Stromal cell of bone marrow (primary cell): ENCODE measurements around the gene GIT2.
"Not testable (repeated sequence)": the region's sequence is repeated elsewhere in the genome, so short reads cannot be mapped to it uniquely, and the experiment has no call there.

Source experiments
- DNase-seq: peaks from one replicate; pipeline ENCODE4 v3.0.0-alpha.2; 2012; ENCODE audit warnings: low read depth

The GIT2 gene

DNA sequence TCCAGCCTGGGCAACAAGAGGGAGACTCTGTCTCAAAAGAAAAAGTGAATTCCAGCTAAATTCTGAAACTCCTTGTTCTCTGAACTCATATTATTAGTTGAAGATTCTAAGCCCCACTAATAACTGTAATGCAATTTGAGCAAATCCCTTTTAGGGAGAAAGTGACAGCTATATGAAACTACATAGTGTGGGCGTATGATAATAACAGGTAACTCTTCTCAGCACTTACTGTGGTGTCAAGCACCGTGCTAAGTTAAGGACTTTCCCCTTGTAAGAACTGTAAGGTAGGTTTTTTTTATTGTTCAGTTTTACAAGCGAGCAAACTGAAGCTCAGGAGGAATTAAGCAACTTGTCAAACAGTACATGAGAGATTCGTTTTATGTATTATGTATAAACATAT lies 8.4 kb upstream of the GIT2 start:
- no peak for DNase-seq

DNA sequence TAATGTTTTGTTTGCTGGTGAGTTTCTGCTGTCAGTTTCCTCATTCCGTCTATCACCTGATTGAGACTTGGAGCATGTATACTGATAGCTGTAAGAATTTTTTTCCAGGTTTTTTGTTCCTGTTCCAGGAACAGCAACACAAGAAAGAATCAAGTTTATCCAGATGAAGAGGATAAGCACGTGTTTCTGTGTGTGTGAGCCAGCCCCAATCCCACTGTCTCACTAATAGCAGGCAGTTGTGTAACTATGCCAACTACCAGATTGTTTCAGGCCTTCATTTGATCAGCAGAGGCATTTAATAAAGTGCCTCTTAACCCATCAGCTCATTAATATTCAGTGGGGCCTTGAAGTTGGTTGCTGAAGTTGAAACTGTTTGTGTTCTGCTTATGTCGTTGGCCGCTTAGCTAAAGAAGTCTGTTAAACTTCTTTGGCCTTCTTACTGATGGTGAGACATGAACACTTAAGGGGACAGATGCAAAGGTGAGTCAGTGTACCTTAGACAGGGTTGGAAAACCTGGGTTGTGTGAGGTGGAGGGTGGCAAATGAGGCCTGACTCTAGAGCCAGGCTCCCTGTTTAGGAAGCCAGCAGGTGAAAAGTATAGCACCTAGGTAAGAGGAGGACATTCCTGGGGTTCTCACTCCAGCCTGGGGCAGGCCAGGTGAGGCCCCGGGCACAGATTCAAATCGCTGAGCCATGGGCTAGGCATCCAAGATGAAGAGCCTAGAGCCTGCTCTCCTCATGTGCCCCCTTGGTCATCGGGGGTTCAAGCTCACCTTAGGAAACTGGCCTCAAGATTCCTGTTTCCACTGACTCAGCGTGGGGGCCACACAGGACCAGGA lies 6.7 kb upstream of the GIT2 start:
- DNase-seq = no peak

DNA sequence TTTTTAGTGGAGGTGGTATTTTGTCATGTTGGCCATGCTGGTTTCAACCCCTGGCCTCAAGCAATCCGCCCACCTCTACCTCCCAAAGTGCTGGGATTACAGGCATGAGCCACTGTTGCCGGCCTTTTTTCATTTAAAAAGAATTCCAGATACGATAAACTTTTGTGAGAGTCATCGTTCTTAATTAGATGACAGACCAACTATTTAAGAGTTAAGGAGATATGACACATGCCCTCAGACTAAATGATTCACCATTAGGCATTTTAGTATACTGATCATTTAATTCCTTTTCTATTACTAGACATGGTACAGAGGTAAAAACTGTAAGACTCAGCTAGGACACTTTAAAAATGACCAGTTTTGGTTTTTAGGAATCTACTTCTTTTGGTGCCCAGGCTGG lies 5.4 kb upstream of the GIT2 start:
- peak; percentile 51 for DNase-seq

DNA sequence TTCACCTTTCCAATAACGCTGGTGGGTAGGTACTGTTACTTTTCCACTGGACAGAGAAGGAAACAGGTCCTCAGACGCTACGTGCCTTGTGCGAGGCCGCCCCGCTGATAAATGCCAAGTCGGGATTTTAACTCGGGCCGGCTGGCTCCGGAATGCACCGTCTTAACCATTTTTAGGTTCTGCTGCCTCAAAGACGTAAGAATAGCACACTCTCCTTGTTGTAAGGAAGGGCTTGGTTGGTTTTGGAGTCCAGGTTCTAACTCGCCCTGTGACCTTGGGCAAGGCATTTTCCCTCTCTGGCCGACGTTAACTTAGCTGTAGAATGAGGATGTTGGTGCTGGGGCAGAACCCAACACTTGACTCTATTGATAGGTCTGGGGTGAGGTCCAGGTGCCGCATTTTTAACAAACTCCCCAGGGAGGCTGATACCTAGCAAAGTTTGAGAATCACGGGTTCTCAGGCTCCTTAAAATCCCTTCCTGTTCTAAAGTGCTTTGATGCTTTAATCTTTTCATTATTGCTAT lies 3.9 kb upstream of the GIT2 start:
- no peak for DNase-seq

DNA sequence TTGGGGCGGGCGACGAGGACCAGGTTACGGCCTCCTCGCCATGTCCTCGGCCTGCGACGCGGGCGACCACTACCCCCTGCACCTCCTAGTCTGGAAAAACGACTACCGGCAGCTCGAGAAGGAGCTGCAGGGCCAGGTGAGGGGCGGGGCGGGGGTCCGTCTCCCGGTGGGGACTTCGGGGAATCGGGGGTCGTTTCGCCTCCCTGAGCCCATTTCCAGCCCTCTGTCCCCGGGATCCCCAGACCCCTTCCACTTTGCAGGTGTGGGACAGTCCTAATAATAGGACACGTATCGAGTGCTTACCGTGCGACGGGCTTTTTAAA lies 3.4 kb upstream of the GIT2 start:
- no peak for DNase-seq

DNA sequence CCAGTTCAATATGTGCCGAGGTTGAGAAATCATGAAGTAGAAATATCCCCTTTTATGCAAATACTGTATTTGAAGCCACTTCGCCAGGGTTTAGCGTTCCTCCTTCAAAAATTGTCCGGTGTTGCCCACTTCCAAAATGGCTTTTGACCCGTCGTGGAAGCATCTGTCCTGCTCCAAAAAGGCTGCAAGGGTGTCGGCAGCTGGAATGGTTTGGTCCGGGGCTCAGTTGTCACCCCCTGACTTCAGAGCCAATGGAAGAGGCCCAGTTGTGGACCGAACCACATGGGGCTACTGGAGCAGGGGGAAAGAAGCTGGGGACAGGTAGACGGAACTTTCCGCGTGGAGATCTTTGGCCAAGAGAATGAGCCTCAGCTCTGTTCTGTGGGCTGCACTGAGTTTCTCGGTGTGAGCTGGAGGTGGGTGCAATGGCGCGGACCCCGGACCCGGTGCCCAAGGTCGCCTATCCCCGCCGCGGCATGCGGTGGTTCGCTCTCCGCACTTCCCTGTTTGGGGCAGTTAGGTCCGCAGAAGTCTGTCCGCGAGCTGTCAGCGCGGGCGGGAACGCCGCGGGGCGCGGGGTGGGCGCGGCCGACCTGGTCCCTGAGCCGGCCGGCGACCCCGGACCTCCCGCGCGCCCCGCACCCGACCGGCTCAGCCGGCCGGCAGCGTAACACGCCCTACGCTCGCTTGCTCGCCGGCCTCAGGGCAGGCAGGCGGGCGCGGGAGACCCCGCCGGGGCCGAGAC lies 2.9 kb upstream of the GIT2 start, which contains the start of gene ANKRD13A:
TSS of gene ANKRD13A (plus strand) at position 527 of the 745 bp plus-strand sequence. CDS start 259 bp downstream, outside the sequence.
- DNase-seq = peak; percentile 92

DNA sequence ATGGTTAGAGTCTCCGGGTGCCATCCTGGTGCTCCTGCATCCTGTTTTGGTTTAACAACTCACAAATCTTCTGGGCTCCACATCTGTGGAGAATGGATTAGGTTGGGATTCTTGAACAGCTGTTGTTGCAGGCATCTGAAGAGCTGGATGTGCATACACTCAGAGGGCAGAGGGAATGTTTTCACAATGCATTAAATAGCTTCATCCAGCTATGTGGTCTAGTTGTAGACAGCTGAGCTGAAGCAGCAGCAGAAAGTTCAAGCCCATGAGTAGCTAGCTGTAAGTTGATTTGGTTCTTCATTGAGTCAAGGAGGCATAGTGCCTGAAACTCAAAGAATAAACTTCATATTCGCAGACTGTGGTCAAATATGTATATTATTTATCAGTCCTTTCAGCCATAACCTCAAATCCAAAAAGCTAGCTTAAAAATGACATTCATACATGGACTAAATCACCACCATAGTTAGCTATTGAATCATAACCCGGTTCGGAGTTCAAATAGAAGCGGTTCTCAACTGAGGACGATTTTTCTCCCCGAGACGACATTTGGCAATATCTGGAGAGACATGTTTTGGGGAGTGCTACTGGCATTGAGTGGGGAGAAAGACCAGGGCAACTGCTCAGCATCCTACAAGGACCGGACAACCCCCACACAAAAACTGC lies 2.2 kb upstream of the GIT2 start:
- DNase-seq = no peak

DNA sequence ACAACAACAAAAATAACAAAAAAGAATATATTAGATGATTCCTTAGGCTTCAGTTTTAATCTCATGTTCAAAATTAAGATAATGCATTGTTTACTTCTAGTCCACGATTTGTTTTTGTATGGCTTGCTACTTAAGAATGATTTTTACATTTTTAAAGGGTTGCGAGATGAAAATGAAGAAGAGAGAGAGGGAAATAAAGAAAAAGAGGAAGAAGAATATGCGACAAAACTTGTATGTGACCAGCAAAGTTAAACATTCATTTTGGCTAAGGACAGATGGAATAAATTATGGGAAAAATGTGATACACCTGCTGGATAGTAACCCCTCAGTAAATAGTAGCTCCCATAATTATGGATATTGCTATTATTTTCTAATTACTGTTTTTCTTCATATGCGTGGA lies 1.2 kb upstream of the GIT2 start:
- DNase-seq = no peak

DNA sequence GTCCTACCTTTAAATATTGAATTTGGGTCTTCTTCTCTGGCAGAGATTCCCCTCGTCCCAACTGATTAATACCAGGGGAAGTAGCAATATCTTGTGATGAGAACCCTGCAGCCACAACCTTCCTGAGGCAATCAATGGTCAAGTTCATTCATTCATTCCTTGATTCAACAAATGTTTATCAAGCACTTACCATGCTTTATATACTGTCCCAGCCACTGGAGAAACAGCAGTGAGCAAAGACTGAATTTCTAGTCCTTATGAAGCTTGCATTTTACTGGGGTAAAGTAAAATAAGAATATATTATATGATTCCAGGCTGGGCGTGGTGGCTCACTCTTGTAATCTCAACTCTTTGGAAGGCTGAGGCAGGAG lies 300 bp upstream of the GIT2 start:
- DNase-seq = no peak

DNA sequence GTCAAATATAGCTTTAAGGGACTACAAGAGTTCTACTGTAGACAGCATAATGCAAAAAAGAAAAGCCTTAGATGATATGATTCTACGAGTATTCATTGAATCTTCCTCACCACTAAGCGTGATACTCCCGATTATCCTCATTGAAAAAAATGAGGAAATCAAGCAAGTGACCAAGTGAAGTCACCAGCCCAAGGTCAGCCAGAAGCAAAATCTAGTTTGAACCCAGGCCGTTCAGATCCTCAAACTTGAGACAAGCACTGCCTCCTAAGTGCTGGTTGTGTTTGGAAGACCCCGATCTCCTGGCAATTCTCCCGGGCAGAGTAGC lies 845 bp downstream of the GIT2 start:
- DNase-seq = no peak

DNA sequence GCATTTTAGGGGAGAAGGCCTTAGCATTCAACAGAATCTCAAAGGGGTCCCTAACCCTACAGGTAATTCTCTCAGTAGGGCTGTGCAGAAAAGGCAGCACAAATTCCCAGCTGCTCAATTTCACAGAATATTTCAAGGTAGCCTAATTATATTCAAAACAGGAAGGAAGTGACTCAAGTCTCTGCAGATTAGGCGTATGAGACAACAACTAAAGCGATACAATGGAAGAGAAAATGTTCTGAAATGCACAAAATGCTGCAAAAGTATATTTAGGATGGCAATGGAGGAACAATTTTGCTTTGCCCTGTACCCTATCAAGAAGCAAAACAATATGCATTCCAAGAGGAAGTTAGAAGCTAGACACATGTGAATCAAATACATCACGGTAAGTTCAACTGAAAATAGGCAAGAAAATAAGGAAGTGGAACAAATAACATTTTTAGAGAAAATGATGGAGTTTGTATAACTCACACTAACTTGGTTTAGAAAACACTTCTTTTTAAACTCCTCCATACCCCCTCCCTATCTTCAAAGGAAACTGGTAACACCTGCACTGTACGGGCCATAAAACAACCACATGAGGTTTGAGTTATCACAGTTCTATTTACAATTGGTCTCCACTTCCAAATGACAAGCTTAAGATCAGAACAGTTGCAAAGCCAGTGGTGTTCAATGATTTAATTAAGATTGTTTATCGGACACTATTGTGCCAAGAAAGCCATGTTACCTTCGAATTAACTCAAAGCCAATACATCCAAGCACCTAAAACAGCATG lies 1.6 kb downstream of the GIT2 start:
- DNase-seq = no peak

DNA sequence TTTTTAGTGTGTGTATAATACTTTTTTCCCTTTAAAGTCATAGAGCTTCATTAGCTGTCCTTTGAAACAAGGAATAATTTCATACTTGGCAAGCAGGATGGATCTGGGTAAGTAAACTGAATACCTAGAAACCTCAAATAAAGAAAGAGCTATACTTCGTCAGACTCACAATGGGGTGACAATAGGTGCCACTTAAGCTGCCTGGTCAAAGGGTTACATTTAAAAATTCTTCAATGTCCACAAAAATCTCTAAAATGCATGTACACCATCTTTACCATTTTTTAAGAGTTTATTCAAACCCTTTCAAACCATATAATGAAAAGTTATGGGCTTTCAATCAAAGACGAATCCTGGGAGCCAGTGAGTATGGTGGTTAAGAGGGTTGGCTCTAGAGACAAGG lies 3.1 kb downstream of the GIT2 start:
- DNase-seq = no peak

DNA sequence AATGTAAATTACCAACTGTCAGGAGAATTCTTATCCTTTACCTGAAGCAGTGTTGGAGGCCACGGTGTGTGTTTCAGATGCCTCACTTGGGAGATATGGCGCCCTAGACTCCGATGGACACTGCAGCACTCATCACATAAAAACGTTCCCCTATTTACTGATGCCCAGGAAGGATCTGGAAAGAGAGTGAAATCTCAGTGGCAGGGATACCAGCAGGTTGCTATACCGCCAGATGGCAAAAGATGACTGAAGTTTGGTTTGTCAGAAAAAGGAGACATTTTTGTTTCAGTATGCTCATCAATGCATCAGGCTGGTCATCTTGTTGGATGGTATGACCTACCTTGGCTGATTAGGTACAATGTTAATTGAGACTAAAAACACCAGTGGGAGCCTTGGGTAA lies 4.6 kb downstream of the GIT2 start:
- no peak for DNase-seq

DNA sequence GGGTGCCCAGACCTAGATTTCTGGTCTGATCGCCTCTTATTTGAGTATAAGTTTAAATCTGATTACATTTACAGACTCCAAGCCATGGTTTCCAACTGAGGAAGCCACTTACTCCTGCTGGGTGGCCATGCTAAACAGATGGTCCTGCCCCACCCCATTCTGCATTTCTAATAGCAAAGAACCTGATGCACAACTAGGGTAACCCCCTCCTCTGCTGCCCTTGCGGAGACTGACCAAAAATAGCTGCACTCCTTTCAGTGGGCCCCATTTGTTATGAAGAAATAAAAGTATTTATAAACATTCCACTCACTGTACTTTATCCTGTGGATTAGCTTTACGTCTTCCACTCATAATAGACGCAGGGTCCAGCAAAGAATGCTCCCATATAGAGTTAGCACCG lies 6.8 kb downstream of the GIT2 start:
- no peak for DNase-seq

DNA sequence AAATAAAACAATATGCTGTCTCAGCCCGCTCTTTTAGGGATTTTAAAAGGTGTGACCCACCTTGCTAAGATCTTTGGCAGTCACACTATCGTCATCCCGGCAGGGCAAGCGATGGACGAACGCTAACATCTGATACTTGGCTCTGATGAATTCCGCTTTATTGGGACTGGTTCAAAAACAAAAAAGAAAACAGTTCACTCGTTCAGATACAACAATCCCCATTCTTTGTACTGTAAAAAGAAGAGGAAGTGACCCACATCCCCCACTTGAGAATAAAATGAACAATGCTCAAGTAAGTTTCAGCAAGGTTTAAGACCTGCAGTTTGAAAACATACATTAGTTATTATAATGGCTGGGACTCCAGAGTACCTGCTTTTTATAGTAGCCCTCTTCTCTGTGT lies 7.3 kb downstream of the GIT2 start:
- no peak for DNase-seq

DNA sequence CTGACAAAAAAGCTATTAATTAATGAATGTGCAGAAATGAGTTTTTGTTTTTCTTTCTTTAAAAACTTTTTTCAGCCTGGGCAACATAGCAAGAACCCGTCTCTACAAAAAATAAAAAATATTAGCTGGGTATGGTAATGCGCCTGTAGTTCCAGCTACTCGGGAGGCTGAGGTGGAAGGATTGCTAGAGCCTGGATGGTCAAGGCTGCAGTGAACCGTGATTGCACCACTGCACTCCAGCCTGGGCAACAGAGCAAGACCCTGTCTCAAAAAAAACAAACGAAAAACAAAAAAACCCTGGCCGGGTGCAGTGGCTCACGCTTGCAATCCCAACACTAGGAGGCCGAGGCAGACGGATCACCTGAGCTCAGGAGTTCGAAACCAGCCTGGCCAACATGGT lies 7.9 kb downstream of the GIT2 start:
- DNase-seq = no peak

DNA sequence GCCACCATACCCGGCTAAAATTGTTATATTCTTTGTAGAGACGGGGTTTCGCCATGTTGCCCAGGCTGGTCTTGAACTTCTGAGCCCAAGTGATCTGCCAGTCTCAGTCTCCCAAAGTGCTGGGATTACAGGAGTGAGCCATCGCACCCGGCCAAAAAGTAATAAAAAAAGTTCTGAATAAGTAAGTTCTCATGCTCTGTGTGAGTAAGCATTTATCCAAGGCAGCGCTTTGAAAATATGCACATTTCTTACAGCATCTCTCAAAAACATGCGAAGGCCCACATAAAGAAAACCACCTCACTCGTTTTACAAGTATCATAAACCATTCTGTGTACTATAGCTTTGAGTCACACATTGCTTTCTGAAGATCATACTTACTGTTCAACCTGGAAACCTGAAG lies 8.6 kb downstream of the GIT2 start:
- no peak for DNase-seq

DNA sequence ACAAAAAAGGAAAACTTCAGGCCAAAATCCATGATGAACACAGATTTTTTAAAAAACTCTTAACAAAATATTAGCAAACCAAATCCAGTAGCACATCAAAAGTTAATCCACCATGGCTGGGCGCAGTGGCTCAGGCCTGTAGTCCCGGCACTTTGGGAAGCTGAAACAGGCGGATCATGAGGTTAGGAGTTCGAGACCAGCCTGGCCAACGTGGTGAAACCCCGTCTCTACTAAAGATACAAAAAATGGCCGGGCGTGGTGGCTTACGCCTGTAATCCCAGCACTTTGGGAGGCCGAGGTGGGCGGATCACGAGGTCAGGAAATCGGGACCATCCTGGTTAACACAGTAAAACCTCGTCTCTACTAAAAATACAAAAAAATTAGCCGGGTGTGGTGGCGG lies 9.9 kb downstream of the GIT2 start:
- DNase-seq = not testable (repeated sequence)

DNA sequence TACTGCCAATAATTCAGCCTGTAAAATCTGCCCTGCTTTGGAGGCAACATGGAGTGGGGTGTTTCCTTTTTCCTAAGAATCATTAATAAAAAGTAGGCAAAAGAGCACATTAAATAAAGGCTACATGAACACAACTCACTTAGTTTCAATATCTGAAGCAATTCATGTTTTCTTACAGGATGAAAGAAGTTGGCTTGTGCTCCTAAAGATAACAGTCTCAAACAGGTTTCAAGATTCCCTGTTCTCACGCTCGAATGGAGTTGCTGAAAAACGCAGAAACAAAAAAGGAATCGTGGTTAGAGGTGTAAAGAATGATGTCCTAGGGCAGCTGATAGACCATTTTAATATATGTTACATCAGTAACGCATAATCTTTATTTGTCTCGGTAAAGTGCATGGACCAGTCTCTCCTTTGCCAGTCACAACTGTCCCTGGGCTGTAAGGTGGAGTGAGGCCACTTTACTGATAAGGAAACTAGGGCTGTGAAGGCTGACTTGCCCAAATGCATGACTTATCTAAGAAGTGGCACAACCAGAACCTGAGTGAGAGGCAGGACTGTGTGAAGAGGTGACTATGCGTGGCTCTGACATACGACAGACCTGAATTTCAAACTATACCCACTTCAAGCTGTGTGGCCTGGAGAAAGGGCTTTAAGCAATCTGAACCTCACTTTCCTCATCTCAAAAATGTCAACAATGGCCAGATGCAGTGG lies 12.6 kb downstream of the GIT2 start:
- DNase-seq = no peak

DNA sequence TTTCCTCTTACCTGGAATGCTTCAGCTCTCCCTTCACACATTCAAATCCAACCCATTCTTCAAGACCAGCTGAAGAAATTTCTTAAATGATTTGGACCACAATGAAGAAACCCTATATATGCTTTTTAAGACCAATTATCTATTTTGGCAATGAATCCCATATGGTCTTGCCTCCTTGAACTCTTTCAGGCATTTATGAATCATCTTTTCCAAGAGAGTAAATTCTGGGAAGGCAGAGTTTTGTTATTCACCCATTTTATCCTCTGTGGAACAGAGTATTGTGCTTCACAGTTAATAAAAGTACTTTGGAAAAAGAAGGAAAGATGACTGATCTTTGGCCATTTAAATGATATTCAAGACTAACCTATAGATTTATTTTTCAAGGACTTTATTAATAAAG lies 14.0 kb downstream of the GIT2 start:
- peak; percentile 84 for DNase-seq

DNA sequence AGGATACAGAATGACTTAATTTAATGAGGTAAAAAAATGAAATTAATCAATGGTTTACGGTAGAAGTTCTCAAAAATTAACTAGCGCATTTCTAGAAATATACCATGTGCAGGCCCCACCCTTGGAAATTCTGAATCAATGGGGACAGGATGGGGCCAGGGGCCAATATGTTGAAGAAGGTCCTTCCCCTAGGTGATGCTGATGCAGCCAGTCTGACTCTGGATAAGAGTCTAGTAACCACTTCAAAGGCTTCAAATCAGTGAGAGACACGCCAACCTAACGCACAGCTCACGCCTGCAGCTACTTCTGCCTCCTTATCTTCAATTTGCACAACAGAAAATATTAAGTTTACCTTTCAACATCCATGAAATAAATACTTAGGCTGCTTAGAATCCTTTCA lies 14.9 kb downstream of the GIT2 start:
- no peak for DNase-seq

DNA sequence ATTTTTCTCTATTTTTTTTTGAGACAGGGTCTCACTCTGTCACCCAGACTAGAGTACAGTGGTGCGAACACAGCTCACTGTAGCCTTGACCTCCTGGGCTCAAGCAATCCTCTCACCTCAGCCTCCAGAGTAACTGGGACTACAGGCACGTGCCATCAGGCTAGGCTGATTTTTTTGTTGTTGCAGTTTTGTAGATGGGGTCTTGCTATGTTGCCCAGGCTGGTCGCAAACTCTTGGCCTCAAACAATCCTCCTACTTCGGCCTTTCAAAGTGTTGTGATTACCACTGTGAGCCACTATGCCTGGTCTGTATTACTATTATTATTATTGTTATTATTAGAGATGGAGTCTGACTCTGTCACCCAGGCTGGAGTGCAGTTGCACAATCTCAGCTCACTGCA lies 23.3 kb downstream of the GIT2 start:
- no peak for DNase-seq
